SIG-M5 (cell line): ENCODE results near the gene NR2F6.

ENCODE experiments used
- DNase-seq: peaks from one replicate; lab custom pipeline; 2025; lab: John Stamatoyannopoulos, UW

Gene NR2F6

DNA sequence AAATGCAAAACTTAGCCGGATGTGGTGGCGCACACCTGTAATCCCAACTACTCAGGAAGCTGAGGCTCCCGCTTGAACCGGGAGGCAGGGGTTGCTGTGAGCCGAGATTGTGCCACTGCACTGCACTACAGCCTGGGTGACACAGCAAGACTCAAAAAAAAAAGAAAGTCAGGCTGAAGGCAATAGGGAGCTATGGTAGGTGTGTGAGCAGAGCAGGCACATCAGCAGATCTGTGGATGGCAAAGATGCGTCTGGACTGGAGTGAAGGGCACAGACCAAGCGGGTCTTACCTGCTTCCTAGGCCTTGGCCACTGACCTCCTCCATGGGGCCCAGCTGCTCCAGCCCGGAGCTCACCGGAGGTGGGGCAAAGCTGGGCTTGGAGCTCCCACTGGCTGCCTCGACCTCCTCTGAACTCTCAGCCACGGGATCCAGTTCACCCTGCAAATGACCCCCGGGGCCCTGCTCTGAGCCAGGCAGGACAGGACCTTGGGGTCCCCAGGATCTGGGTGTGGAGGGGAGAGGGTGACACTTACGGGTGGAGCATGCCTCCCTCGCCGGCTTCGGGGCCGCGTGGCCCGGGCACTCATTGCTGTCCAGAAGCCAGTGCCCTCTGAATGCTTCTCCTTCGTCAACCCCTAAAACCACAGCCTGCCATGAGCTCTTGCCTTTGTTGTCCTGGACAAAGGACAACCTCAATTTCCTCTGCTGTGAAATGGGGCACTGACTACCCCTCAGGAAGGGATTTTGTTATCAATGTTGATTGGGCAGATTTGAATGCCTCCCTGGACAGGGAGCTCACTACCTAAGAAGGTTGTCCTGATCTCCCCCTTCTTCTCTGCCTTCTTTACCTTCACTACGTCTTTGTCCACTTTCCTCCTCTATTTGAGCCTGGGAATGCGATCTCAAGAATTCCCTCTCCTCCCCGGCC, 18.3 kb upstream of the NR2F6 start:
- no peak for DNase-seq

DNA sequence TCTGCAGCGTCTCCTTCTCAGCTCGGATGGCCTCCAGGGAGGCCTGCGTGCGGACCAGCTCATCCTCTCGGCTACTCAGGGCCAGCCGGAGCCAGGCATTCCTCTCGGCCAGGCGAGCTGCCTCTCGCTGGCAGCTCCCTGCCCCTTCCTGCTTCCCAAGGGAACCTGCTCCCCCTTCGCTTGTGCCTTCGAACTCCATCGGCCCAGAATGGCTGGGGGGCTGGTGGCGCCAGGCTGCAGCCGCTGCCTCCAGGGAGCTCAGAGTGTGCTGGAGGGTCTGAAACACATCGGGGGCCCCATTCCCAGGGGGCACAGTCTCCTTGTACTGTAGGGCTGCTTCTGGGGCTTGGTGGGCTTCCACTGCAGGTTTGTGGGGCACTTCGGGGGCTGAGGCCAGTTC, 16.8 kb upstream of the NR2F6 start:
- no peak for DNase-seq

DNA sequence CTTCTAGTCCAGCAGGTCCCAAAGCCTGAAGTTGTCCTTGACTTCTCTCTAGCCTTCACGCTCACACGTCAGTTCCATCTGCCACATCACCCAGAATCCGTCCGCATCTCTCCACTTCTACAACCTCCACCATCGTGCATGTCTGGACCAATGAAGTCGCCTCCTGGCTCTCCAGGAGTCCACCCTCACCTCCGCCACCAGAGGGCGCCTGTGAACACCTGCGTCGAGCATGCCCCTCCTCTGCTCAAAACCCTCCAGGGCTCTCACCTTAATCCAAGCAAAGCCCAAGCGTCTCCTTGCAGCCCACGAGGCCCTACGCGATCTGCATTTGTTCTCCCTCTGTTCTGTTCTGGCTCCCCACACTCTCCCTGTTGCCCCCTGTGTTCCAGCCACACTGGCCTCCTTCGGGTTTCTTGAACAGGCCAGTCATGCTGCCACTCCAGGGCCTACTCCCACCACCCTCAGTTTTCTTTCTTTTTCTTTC, 15.2 kb upstream of the NR2F6 start:
- no peak for DNase-seq

DNA sequence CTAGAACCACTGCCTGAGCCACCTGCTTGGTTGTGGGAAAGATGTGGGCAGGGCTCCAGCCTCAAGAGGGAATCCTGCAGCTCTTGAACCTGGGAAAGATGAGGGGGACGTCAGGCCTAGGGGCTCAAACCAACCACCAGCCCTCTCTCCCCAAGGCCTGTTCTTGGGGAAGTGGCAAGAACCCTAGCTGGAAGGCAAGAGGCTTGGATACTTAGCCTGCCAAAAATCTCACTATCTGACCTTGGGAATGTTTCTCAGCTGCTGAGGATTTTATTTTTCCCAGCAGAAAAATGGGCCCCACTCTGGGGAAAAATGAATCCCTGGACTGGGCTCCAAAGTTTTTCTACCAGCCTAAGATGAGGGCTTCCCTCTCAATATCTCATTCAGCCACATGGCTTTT, 14.2 kb upstream of the NR2F6 start:
- DNase-seq = no peak

DNA sequence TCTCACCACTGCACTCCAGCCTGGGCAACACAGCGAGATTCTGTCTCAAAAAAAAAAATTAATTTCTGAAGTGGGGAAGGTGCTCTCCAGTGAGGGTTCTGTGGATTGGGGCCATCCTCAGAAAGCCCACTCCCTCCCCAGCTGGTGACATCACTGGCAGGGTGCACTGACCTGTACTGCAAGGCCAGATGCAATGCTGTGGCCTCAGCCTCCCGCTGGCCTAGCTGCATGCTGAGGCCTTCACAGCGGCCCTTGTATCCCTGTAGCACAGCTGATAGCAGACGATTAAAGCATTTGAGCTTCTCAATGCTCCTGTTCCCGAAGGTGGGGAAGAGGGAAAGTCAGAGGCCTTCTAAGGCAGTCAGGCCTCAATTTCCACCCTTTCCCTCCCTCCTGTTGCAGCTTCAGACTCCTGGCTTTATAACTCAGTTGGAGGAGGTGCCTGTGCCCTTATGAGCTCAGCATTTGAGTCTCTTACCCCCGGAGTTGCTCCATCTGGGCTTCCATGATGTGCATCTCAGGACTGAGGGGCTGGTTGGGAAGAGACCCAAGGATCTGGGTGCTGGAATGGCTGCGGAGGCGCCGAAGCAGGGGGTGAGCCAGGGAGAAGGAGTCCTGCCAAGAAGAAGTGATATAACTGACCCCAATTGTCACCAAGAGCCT, 13.5 kb upstream of the NR2F6 start:
- no peak for DNase-seq

DNA sequence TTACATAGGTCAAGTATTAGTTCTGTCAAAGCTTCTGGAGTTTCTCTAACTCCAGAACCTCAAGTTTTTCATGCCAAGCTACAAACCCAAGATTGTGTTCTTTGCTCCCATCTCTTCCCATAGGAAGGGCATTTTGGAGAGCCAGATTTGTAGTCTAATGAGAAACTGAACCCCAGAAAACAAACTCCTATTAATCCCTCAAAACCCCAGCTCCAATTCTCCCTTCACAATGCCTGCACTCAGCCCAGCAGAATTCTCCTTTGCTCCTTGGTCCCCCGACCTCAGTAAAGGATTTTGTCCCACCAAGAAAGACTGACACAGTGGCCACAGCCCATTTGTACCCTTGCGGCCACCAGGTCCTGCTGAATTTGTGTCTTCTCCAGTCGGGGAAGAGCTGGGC, 10.4 kb upstream of the NR2F6 start:
- DNase-seq = no peak

DNA sequence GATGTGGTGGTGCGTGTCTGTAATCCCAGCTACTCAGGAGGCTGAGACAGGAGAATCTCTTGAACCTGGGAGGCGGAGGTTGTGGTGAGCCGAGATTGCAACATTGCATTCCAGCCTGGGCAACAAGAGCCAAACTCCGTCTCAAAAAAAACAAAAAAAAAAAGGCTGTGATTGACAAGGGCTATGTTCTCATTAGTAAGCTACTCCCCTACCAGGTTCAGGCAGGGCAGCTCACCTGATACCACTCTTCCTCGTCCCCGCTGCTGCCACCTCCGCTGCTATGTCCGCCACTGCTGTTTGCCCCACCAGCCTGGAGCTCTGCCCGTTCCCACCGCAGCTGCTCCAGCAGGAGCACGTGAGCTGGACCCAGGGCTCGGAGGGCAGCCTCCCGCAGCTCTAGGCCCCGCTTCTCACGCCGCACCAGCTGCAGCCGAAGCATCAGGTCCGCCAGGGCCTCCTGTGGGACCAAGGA, 9.5 kb upstream of the NR2F6 start:
- DNase-seq = no peak

DNA sequence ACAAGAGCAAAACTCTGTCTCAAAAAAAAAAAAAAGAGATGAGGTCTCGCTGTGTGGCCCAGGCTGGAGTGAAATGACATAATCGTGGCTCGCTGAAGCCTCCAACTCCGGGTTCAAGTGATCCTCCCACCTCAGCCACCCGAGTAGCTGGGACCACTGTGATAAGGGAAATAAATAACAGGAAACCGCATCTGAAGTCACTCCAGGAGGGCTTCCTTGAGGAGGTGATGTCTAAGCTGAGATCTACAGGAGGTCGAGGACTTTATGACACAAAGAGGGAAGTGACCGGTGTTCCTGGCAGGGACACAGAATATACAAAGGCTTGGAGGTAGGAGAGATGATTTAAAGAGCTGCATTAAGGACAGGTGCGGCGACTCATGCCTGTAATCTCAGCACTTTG, 8.9 kb upstream of the NR2F6 start:
- DNase-seq = no peak

DNA sequence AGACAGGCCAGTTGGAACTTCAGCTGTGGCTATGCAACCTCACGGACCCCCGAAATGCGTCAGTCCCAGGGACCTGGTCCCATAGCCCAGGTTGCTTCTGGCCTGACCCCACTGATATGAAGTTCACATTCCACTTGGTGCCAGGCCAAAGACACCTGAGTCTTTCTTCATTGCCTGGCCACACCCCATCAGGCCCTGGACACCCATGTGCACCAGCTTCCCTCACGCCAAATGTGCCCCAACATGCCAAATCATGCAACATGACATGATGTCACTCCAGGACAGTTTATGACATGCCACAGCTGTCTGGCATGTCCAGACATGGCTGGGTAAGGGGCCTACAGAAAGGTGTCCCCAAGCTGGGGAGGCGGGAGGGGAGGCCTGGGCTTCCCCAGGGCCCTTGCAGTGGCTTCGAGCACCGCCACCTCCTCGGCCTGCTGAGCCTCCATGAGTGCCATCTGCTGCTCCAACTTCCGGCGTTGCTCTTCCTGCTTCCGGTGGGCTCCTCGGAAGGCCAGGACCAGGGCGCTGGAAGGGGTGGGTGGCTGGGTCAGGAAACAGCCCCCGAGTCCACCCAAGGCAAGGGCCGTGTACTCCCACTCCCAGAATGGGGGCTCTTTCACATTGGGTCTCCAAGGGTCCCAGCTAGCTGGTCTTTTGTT, 4.3 kb upstream of the NR2F6 start:
- no peak for DNase-seq

DNA sequence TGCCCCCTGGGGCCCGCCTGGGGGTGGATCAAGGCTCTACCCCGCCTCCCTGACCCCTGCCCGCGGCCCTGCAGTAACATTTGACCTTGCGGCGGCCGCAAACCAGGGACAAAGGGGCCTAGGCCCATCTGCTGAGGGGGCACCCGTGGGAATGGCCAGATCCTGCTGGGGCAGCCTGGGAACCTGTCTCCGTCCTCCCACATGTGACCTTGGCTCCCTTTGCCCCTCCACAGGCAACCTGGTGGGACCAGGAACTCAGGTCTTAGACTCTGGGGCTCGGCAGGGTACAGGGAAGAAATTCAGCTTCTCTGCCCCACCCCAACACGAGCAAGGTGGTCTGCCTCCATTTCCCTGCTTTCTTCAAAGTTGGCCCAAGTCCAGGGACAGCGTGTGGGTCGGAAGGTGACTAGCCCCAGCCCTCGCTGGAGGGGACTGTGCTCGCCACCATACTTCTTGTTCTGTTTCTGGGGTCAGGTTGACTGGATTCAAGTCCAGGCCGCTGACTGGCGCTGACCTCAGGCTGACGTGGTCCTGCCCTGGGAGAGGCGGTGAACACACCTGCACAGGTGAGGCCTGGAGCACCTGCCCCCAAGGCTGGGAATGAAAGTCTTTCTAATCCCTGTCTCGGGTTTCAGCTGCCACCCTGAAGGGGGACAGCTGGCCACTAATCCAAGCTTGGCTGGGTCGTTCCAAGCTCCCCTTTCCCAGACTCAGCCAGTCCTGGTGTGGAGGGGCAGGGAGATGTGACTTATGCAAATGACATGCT, 2.5 kb upstream of the NR2F6 start:
- no peak for DNase-seq

DNA sequence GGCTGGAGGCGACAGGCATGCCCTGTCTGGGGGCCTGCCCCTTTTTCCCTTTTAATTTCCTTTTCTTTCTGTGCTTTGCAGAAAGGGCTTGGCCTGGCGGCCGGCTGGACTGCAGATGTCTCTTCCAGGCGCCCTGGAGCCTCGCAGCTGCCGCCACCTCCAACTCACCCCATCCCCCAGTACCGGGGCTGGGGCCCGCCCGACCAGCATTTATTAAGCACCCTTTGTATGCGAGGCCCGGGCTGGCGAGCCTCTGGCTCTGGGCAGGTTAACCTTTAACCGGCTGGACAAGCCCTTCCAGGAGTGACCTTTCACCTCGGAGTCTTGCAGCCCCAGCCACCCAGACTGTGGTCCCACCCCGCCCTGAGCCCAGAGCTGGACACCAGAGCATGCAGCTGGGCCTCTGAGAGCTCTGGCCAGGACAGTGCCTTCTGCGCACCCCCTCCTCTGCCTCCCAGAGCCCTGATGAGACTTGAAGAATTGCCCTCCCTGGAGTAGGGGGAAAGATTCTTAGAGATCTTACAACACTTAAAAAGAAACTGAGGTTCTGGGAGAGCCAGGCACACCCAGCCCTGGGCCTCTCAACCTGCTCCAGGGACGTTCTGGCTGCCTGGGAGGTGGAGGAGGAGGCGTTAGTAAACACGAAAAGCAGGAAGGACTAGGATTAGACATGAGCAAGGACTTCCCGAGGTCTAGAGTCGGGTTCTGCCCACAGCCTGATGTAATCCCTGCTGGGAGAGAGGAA, 1.1 kb upstream of the NR2F6 start:
- no peak for DNase-seq

DNA sequence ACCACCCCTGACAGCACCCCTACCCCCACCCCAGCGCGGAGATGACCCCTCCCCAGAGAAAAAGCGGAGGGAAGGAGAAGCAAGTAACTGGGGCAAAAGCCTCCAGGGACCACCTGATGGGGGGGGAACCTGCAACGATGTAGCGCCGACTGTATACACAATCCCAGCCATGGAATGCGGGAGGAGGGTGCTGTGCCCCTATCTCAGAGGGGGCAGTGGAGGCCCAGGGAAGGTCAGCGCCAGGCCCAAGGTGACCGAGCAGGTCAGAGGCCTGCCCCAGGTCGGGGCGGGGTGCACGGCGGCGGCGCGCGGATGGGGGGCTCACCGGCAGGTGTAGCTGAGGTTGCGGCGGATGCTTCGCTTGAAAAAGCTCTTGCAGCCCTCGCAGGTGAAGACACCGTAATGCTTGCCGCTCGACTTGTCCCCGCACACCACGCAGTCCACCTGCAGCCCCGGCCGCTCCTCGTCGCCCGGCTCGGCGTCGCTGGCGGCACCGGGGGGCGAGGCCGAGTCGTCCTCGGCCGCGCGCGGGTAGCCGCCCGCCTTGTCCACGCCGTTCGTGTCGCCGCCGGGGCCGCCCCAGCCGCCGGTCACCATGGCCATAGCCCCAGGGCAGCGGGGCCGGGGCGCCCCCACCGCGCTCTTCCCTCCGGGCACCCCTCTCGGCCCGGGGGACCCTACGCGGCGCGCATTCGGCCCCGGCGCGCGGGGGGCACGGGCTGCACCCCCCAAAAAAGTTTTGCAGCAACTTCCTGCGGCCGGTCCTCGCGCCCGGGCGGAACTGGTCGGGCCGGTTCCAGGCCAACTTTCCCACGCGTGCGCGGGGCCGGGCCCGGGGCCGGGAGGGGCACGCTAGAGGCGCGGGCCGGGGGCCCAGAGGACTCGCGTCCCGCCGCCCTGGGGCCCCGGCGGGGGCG, 843 bp downstream of the NR2F6 start:
- no peak for DNase-seq

DNA sequence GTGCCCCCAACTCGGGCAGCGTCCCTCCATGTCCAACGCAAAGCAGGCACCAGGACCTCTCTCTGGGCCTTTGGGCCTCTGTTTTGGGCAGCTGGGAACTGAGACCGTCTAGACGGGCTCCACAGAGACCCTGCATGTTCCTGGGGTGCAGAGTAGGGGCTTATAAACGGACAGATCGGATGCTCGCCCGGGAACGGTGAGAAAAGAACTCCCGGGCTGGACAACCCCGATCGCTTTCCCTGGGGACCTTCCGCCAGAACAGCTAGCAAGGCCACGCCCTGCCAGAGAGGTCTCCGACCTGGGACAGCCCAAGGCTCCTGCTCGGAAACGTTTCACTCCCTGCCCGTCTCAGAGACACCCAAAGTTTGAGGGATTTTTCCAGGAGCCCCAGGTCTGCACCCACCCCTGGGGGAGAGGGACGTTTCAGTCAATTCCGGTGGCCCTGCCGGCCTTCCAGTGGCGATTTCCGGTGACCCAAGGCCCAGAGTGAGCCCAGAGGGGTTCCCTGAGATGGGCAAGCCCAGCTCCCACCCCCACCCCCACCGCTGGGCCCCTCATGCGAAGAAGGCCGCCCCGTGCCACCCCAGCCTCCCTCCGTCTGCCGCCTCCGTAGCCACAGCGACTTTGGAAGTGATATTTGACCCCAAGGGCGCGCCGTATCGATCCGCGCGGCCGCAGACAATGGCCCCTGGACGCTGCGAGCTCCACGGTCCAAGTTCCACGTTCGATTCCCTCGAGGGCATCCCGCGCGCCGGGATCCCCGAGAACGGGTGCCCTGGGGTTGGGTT, 1.7 kb downstream of the NR2F6 start:
- no peak for DNase-seq

DNA sequence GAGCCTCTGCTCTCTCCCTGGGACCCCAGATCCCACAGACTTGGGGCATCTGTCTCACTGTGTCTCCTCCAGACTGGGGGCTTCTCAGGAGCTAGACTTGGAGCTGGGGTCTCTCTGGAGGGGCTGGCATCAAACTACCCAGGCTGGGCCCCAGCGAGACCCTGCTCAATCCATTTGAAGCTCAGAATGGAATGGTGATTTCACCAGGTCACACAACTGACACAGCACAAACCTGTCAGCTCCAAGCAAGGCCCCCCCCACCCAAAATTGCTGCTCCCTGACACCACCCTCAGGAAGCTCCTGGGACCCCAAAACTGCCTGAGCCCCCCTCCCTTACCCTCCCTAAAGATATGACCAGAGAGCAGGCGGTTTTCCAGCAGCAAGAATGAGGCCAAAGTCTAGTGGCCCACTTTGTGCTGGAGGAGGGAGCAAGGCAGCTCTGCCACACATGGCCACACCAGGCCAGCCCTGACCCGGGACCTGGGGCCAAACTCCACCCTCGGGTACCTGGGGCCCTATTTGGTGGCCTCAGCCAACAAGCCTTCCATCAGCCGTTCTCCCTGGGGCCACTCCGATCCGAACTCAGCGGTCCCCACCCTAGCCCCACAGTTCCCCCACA, 2.4 kb downstream of the NR2F6 start:
- DNase-seq = no peak

DNA sequence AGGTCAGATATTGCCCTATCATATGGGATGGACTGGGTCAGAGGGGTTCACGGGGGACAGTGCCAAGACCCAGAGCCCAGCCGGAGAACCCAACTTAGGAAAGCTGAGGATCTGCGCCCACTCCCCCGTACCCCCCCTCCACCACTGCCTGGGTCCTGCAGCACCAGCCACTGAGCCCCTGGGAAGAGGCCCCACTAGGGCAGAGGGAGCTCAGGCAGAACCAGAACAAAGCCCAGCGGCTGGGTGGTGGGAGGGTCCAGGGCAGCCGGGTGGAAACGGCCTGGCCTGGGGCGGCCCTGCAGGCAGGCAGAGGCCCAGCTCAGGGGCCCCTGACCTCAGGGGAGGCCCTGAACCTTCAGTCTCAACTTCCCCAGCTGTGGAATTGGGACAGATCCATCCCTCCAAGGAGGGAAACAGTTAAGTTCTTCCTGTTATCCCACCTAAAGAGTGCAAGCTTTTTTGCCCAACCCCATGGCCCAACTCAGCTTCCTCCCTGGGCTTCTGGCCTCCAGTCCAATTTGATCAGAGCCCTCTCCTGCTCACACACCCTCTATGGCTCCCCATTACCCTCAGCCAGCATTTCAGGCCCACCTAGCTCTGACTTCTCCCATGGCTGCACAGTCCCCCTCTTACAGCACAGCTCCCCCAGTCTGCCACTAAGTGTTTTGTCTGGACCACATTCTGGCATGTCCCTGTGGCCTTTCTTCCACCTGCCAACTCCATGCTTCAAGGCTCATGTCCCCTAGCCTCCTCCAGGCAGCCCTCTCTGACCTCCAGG, 3.1 kb downstream of the NR2F6 start:
- no peak for DNase-seq

DNA sequence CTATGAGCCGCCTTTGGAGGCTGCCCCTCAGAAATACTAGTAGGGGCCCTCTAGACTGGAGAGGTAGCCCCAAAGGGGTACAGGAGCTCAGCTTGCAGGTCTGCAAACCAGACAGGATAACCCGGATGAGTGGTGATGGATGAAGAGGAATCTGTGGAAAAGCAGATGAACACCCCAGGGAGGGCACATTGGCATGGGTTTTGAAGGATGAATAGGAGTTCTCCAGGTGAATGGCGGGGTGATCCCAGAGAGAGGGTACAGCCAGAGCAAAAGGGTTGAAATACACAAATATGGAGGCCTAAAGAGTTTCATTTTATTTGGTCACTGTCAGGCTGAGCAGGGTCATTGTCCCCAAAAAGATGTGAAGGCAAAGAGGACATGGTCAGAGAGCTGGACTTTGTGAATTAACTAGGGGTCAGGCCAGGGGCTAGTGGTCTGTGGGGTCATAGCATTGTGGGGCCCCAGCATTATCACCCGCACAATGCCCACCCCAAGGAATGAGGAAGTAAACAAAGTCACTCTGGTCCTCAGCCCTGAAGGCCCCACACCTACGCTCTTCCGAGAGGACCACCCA, 4.8 kb downstream of the NR2F6 start:
- DNase-seq = no peak

DNA sequence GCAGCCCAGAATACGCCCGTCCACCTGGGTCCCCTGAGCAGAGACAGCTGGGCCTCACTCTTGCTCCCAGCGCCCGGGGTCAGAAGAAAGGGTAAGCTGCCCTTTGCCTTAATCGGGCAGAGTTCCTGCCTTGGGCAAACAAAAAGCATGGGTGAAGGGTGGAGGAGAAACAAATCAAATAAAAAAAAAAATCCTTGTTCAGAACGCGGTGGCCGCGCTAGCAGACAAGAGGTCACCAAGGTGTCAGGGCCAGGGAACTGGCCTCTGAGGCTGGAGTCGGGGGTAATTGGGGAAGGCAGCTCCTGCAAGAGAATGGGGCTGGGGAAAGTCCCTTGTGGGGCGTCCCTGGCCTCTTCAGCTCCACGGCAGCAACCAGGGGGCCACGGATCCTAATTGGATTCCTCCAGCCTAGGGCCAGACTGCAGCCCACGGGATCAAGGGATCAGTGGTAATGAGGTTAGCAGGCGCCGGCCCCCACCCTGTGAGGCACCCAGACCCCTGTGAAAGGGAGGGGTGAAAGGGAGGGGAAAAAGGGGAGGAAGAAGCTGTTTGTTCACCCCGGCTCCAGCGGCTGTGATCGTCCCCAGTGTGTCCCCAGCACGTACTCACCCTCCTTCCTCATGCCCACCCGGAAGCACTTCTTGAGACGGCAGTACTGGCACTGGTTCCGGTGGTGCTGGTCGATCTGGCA, 5.5 kb downstream of the NR2F6 start:
- no peak for DNase-seq
